ENCODE measurements around the gene KCNH8. TPM values are rescaled to one million over a fixed set of nuclear protein-coding genes. Genes with fewer than 3 reads are reported as not detected.

Gene KCNH8
- total RNA-seq, 2 experiments from 2014 or later, result not detected

DNA sequence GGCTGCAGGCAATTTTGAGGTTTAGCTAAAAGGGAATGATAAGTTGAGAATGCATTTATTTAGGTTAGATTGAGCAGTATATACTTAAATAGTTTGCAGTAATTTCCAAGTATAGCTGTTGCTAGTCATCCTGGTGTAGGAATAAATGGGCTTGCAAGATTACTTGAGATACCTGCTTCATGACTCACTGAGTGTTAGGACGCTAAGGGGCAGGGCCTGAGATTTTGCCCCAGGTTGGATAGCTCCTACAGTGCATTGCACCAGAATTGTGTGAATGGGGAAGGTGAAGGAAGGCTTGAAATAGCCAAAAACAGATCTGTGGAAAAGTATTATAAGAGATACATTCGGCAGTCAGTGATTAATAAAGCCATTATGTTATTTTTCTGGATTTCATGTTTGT, 72.8 kb downstream of the KCNH8 start:
- no peak for ATAC-seq (ENCODE audit: poor library complexity)

DNA sequence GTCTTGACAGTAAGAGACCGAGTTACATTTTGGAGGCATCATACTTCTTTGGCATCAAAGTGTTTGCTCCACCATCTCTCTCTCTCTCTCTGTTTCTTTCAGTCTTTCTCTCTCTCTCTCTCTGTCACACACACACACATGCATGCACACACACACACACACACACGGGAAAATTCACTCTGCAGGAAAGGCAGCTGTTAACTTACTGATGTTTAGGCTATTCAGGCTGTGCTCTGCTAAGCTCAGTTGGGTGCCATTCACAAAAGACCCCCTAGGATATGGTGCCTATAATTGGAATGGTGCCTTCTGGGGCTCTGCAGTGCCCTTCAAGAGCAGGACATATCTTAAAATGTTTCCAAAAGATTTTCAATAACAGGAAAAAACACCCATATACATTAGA, 78.2 kb downstream of the KCNH8 start:
- no peak overlapping the region for H3K27ac Mint-ChIP-seq

More for the DNA sequence above, 72.8 kb downstream of the KCNH8 start:
- DNase-seq, result no peak
- Histone ChIP-seq H3K27me3 (ENCODE audit: control insufficient read depth in 1 of 2, insufficient read depth in 2 of 2, low read length in 2 of 2) (no peaks in the 10 kb centered on the region), H3K36me3 (ENCODE audit: insufficient read depth, low read length) (no peaks in the 10 kb centered on the region), H3K4me1 (ENCODE audit: insufficient read depth, low read length) (no peaks in the 10 kb centered on the region), H3K27ac (ENCODE audit: low read depth in 1 of 2, low read length in 2 of 2) (no peak overlapping the region), H3K4me3 (ENCODE audit: low read length) (no peak overlapping the region), H3K9me3 (ENCODE audit: control insufficient read depth in 1 of 2, insufficient read depth in 1 of 2, low read length in 2 of 2) (no peaks in the 10 kb centered on the region)
- no peak overlapping the region for H3K27ac Mint-ChIP-seq
- intact Hi-C loops (cut with DNase I, micrococcal nuclease), result no loop called here
- H3K27me3 Mint-ChIP-seq, result no peaks in the 10 kb centered on the region
- H3K4me3 Mint-ChIP-seq, result no peak overlapping the region
- H3K36me3 Mint-ChIP-seq (ENCODE audit: low read depth), result no peaks in the 10 kb centered on the region
- H3K9me3 Mint-ChIP-seq, result no peaks in the 10 kb centered on the region
- TF ChIP-seq, protein P1, sequence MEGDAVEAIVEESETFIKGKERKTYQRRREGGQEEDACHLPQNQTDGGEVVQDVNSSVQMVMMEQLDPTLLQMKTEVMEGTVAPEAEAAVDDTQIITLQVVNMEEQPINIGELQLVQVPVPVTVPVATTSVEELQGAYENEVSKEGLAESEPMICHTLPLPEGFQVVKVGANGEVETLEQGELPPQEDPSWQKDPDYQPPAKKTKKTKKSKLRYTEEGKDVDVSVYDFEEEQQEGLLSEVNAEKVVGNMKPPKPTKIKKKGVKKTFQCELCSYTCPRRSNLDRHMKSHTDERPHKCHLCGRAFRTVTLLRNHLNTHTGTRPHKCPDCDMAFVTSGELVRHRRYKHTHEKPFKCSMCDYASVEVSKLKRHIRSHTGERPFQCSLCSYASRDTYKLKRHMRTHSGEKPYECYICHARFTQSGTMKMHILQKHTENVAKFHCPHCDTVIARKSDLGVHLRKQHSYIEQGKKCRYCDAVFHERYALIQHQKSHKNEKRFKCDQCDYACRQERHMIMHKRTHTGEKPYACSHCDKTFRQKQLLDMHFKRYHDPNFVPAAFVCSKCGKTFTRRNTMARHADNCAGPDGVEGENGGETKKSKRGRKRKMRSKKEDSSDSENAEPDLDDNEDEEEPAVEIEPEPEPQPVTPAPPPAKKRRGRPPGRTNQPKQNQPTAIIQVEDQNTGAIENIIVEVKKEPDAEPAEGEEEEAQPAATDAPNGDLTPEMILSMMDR (IDR thresholded peaks at IDR 0.05), result no peak
- ChIA-PET CTCF (no interaction called here), POLR2A (no interaction called here)
- H3K4me1 Mint-ChIP-seq (ENCODE audit: low read depth), result no peaks in the 10 kb centered on the region

DNA sequence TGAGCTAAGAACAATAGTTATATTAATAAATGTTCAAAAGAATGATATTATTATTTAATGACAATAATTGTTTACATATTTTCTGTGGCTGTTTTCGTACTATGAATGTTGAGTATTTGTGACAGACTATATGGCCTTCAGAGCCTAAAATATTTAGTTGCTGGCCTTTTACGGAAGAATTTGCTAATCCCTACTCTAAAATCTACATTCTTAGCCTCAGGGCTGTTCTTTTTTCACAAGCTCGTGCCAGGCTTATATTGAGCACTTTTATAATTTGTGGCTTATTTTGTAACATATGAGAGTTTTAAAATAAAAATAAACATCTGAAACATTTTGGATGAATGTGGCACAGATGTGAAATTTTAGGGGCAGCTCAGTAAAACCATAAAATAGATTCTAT, 79.9 kb downstream of the KCNH8 start:
- H3K4me1 Mint-ChIP-seq (ENCODE audit: low read depth), result no peaks in the 10 kb centered on the region
- CTCF ChIA-PET, result no interaction called here

More for the DNA sequence above, 78.2 kb downstream of the KCNH8 start:
- Mint-ChIP-seq H3K36me3 (ENCODE audit: low read depth) (no peaks in the 10 kb centered on the region), H3K4me3 (no peak overlapping the region), H3K27me3 (no peaks in the 10 kb centered on the region), H3K9me3 (no peaks in the 10 kb centered on the region), H3K4me1 (ENCODE audit: low read depth) (no peaks in the 10 kb centered on the region)
- ChIA-PET CTCF (no interaction called here), POLR2A (no interaction called here)
- TF ChIP-seq, protein P1 (IDR thresholded peaks at IDR 0.05), result no peak
- Histone ChIP-seq H3K9me3 (ENCODE audit: control insufficient read depth in 1 of 2, insufficient read depth in 1 of 2, low read length in 2 of 2) (no peaks in the 10 kb centered on the region), H3K27me3 (ENCODE audit: control insufficient read depth in 1 of 2, insufficient read depth in 2 of 2, low read length in 2 of 2) (no peaks in the 10 kb centered on the region), H3K27ac (ENCODE audit: low read depth in 1 of 2, low read length in 2 of 2) (no peak overlapping the region), H3K36me3 (ENCODE audit: insufficient read depth, low read length) (no peaks in the 10 kb centered on the region), H3K4me1 (ENCODE audit: insufficient read depth, low read length) (no peaks in the 10 kb centered on the region), H3K4me3 (ENCODE audit: low read length) (no peak overlapping the region)
- DNase-seq, result no peak
- no peak for ATAC-seq (ENCODE audit: poor library complexity)
- intact Hi-C loops (cut with DNase I, micrococcal nuclease), result no loop called here

More for the DNA sequence above, 79.9 kb downstream of the KCNH8 start:
- Mint-ChIP-seq H3K27ac (no peak overlapping the region), H3K36me3 (ENCODE audit: low read depth) (no peaks in the 10 kb centered on the region), H3K27me3 (no peaks in the 10 kb centered on the region), H3K9me3 (no peaks in the 10 kb centered on the region), H3K4me3 (no peak overlapping the region)
- no peaks in the 10 kb centered on the region for H3K27me3 ChIP-seq (ENCODE audit: control insufficient read depth in 1 of 2, insufficient read depth in 2 of 2, low read length in 2 of 2)
- DNase-seq, result no peak
- no peaks in the 10 kb centered on the region for H3K9me3 ChIP-seq (ENCODE audit: control insufficient read depth in 1 of 2, insufficient read depth in 1 of 2, low read length in 2 of 2)
- no peak overlapping the region for H3K4me3 ChIP-seq (ENCODE audit: low read length)
- H3K36me3 ChIP-seq (ENCODE audit: insufficient read depth, low read length), result no peaks in the 10 kb centered on the region
- POLR2A ChIA-PET, result no interaction called here
- intact Hi-C loops (cut with DNase I, micrococcal nuclease), result no loop called here
- H3K4me1 ChIP-seq (ENCODE audit: insufficient read depth, low read length), result no peaks in the 10 kb centered on the region
- TF ChIP-seq, protein P1 (IDR thresholded peaks at IDR 0.05), result no peak
- no peak for ATAC-seq (ENCODE audit: poor library complexity)
- no peak overlapping the region for H3K27ac ChIP-seq (ENCODE audit: low read depth in 1 of 2, low read length in 2 of 2)
